OCI-LY3 (cell line): ENCODE measurements around the gene MYL4.
A peak's percentile ranks its signal among the peaks of the same experiment; 100 is the strongest.
"Not testable (repeated sequence)": the region's sequence is repeated elsewhere in the genome, so short reads cannot be mapped to it uniquely, and the experiment has no call there.

ENCODE experiments used
- H2AFZ ChIP-seq: fragments of 200-600, 300-600 bp; shearing (Covaris generic); 2 replicates; pipeline ENCODE4 v1.6.0; 2014; ENCODE audit warnings: antibody characterized with exemption, low read depth, low read length
- H3K27ac ChIP-seq: fragments of 200-600, 300-600 bp; sonication (generic); 2 replicates; pipeline ENCODE4 v1.5.1; 2014; ENCODE audit warnings: mild to moderate bottlenecking, low read length, moderate library complexity, mixed read lengths
- H3K27me3 ChIP-seq: fragments of 200-600, 300-600 bp; sonication (generic); 2 replicates; pipeline ENCODE4 v1.6.1; 2014; ENCODE audit warnings: low read depth, low read length, mixed read lengths
- H3K36me3 ChIP-seq: fragments of 200-600, 300-600 bp; sonication (generic); replicated peaks from 2 replicates; pipeline ENCODE3; 2014; ENCODE audit warnings: low read depth, low read length, mixed read lengths
- H3K4me1 ChIP-seq: fragments of 300-600, 200-600 bp; sonication (generic); 2 replicates; pipeline ENCODE4 v1.6.1; 2014; ENCODE audit warnings: low read length, mixed read lengths
- H3K4me2 ChIP-seq: fragments of 200-600, 300-600 bp; sonication (generic); 2 replicates; pipeline ENCODE4 v1.6.1; 2014; ENCODE audit warnings: low read length, mixed read lengths
- H3K4me3 ChIP-seq: fragments of 300-600, 200-600 bp; sonication (generic); 2 replicates; pipeline ENCODE4 v1.5.1; 2014; ENCODE audit warnings: antibody characterized with exemption, mild to moderate bottlenecking, low read length, moderate library complexity
- H3K79me2 ChIP-seq: fragments of 300-600, 200-600 bp; shearing (Covaris generic); 2 replicates; pipeline ENCODE4 v1.6.1; 2014; ENCODE audit warnings: mild to moderate bottlenecking, low read length, mixed read lengths
- H3K9ac ChIP-seq: fragments of 300-600, 200-600 bp; shearing (Covaris generic); 2 replicates; pipeline ENCODE4 v1.6.0; 2014; ENCODE audit warnings: mild to moderate bottlenecking, low read length, moderate library complexity
- H3K9me3 ChIP-seq: fragments of 200-600, 300-600 bp; shearing (Covaris generic); 2 replicates; pipeline ENCODE4 v1.6.1; 2014; ENCODE audit warnings: low read length, mixed read lengths; ENCODE audit not compliant: insufficient read depth
- H4K20me1 ChIP-seq: fragments of 200-600, 300-600 bp; sonication (generic); 2 replicates; pipeline ENCODE4 v1.6.1; 2016; ENCODE audit warnings: low read length, mixed read lengths; ENCODE audit not compliant: insufficient read depth
- EZH2phosphoT487 ChIP-seq: fragments of 200-600 bp; shearing (Covaris generic); IDR thresholded peaks from 2 replicates; pipeline ENCODE4 v1.6.1; 2018; ENCODE audit warnings: antibody characterized with exemption, mixed run types, low read depth
- TF ChIP-seq, protein P1 (sequence below): fragments of 200-600, 300-600 bp; sonication (generic); IDR thresholded peaks from 2 replicates; pipeline ENCODE4 v1.5.1; 2014; ENCODE audit warnings: antibody characterized with exemption, low read length, low read depth

The MYL4 gene

GRCh38 chr17:47214931-47215330 is 5.8 kb downstream of the MYL4 start:
- no peak overlapping the region for H3K4me2 ChIP-seq
- no peaks in the 10 kb centered on the region for H4K20me1 ChIP-seq
- no peak overlapping the region for H3K9ac ChIP-seq
- no peaks in the 10 kb centered on the region for H3K79me2 ChIP-seq
- peaks cover 14% of the 10 kb centered on the region for H3K4me1 ChIP-seq
- no peaks in the 10 kb centered on the region for H3K9me3 ChIP-seq
- no peak overlapping the region for H2AFZ ChIP-seq
- H3K27me3 ChIP-seq: peaks cover 6% of the 10 kb centered on the region; the same call in 1 of the 2 replicates
- H3K4me3 ChIP-seq: no peak overlapping the region
- no peaks in the 10 kb centered on the region for H3K36me3 ChIP-seq
- TF ChIP-seq EZH2phosphoT487: no peak
- TF ChIP-seq, protein P1, sequence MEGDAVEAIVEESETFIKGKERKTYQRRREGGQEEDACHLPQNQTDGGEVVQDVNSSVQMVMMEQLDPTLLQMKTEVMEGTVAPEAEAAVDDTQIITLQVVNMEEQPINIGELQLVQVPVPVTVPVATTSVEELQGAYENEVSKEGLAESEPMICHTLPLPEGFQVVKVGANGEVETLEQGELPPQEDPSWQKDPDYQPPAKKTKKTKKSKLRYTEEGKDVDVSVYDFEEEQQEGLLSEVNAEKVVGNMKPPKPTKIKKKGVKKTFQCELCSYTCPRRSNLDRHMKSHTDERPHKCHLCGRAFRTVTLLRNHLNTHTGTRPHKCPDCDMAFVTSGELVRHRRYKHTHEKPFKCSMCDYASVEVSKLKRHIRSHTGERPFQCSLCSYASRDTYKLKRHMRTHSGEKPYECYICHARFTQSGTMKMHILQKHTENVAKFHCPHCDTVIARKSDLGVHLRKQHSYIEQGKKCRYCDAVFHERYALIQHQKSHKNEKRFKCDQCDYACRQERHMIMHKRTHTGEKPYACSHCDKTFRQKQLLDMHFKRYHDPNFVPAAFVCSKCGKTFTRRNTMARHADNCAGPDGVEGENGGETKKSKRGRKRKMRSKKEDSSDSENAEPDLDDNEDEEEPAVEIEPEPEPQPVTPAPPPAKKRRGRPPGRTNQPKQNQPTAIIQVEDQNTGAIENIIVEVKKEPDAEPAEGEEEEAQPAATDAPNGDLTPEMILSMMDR: no peak
- H3K27ac ChIP-seq: no peak overlapping the region

- H3K36me3 ChIP-seq, H3K79me2 ChIP-seq, H4K20me1 ChIP-seq, H3K4me2 ChIP-seq, H3K9me3 ChIP-seq, H3K27ac ChIP-seq, H2AFZ ChIP-seq, H3K9ac ChIP-seq, H3K27me3 ChIP-seq, H3K4me3 ChIP-seq: not testable (repeated sequence)
- peaks cover 14% of the 10 kb centered on the region for H3K4me1 ChIP-seq
Measured at GRCh38 chr17:47216821-47217220, 7.7 kb downstream of the MYL4 start.

DNA sequence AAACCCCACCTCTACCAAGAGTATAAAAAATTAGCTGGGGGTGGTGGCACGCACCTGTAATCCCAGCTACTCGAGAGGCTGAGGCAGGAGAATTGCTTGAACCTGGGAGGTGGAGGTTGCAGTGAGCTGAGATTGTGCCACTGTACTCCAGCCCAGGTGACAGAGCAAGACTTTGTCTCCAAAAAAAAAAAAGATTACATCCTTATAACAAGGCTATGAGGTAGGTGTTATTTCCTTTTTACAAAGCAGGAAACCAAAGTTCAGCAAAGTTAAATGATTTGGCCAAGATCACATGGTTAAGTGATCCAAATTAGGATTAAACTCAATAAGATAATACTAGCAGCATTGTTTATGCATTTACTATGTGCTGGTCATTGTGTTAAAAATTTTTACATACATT is 8.1 kb downstream of the MYL4 start:
- H3K9me3 ChIP-seq, H3K9ac ChIP-seq, H3K36me3 ChIP-seq, H3K4me3 ChIP-seq, H2AFZ ChIP-seq, H3K4me2 ChIP-seq, H3K79me2 ChIP-seq, H3K27me3 ChIP-seq, H3K27ac ChIP-seq, H4K20me1 ChIP-seq: not testable (repeated sequence)
- peaks cover 13% of the 10 kb centered on the region for H3K4me1 ChIP-seq

GRCh38 chr17:47218896-47219430 is 9.8 kb downstream of the MYL4 start:
- Histone ChIP-seq H3K27me3 (0 out of 2 replicates have a peak, but pooled peaks cover 2% of the 10 kb centered on the region), H3K4me1 (peaks cover 8% of the 10 kb centered on the region), H3K9me3 (no peaks in the 10 kb centered on the region), H3K79me2 (no peaks in the 10 kb centered on the region), H4K20me1 (no peaks in the 10 kb centered on the region), H3K4me2 (peak overlapping the region; percentile 32; the same call in 1 of the 2 replicates), H3K36me3 (no peaks in the 10 kb centered on the region), H3K9ac (no peak overlapping the region), H3K4me3 (no peak overlapping the region), H2AFZ (no peak overlapping the region), H3K27ac (no peak overlapping the region)
- no peak for TF ChIP-seq EZH2phosphoT487
- TF ChIP-seq, protein P1: no peak

- TF ChIP-seq EZH2phosphoT487: no peak
- TF ChIP-seq, protein P1: no peak
- H4K20me1 ChIP-seq: no peaks in the 10 kb centered on the region
- H3K27ac ChIP-seq: no peak overlapping the region
- no peaks in the 10 kb centered on the region for H3K9me3 ChIP-seq
- no peak overlapping the region for H3K4me2 ChIP-seq
- H3K9ac ChIP-seq: no peak overlapping the region
- H3K4me3 ChIP-seq: no peak overlapping the region
- no peaks in the 10 kb centered on the region for H3K79me2 ChIP-seq
- no peaks in the 10 kb centered on the region for H3K36me3 ChIP-seq
- peaks cover 8% of the 10 kb centered on the region for H3K4me1 ChIP-seq
- H3K27me3 ChIP-seq: 0 out of 2 replicates have a peak, but pooled peaks cover 2% of the 10 kb centered on the region
- H2AFZ ChIP-seq: no peak overlapping the region
Measured at GRCh38 chr17:47219621-47220475, 10.7 kb downstream of the MYL4 start.
